ENCODE measurements around the gene DIS3L2.
"Not testable (repeated sequence)": the region's sequence is repeated elsewhere in the genome, so short reads cannot be mapped to it uniquely, and the experiment has no call there.

The DIS3L2 gene

DNA sequence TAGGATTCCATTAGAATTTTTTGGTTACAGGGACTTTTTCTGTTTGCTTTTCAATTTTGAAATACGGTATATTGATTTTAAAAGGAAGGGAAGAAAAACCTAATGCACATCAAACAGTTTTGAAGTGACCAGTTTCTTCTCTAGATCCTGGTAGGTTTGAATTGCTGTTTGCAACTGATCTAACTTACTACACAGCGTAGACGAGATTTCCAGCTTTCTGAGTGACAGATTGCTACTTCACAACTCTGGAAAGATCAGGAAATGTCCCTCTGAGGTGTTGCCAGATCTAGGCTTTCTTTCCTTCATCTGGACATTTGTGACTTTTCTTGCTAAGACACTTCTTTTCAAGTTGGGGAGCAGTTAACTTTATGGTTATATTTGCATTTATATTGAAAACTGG, 112.2 kb downstream of the DIS3L2 start:
- no peak for DNase-seq

- DNase-seq, result no peak
Measured at GRCh38 chr2:232075080-232075479, 113.6 kb downstream of the DIS3L2 start.

DNA sequence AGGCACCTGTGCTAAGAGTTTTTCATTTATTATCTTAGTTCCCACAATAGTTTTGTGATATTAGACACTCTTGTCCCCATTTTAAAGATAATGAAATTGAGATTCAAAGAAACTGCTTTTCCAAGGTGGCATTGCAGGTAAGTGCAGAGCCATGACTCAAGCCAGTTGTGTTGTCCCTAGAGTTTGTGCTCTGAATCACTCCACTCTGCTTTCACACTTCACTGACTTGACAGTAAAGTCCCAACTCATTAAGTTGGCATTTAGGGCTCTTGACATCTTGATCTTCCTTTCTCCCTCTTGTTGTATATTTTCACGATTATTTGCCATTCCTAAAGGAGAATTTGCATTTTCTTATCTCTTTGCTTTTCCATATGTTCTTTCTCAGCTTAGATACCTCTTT, 114.3 kb downstream of the DIS3L2 start:
- DNase-seq, result no peak

DNA sequence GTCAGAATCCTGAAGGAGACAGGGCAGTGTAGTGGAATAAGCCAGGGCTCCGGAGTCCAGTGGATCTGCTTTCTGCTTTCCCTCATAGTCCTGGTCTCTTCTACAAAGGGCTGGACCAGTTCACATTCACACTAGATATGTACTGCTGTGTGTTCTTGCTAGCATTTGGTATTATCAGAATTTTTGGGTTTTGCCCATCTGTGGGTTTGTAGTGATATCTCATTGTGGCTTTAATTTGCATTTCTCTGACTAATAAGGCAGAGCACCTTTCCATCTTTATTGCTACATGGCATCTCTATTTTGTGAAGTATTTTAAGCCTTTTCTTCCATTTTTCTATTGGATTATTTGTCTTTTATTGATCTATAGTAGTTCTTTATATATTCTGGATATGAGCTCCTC, 114.8 kb downstream of the DIS3L2 start:
- no peak for DNase-seq

- no peak for DNase-seq
Measured at GRCh38 chr2:232076736-232077135, 115.2 kb downstream of the DIS3L2 start.

DNA sequence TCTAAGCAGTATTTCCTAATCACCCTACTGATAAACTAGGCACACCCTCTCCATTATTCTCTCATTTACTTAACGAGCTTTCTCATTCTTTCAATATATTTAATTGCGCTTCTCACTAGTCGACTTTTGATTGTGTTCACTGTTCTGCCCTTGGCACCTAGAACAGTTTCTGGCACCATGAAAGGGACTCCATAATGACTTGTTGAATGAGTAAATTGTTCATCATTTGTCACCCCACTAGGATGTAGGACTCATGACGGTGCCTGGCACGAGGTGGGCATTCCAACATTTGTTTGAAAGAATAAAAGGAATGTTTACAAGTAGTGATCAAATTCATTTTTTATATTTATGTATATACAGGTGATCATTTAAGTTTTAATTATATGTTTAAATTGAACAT, 123.7 kb downstream of the DIS3L2 start:
- DNase-seq, result no peak

- no peak for DNase-seq
Measured at GRCh38 chr2:232085826-232086425, 124.4 kb downstream of the DIS3L2 start.

- no peak for DNase-seq
Measured at GRCh38 chr2:232088771-232089170, 127.3 kb downstream of the DIS3L2 start.

DNA sequence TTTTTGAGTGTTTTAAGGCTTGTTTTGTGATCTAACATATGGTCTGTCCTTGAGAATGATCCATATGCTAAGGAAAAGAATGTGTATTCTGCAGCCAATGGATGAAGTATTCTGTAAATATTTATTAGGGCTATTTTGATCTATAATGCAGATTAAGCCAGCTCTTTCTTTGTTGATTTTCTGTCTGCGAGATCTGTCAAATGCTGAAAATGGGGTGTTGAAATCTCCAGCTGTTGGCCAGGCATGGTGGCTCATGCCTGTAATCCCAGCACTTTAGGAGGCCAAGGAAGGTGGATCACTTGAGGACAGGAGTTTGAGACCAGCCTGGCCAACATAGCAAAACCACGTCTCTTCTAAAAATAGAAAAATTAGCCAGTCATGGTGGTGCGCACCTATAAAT, 132.7 kb downstream of the DIS3L2 start:
- DNase-seq, result no peak

DNA sequence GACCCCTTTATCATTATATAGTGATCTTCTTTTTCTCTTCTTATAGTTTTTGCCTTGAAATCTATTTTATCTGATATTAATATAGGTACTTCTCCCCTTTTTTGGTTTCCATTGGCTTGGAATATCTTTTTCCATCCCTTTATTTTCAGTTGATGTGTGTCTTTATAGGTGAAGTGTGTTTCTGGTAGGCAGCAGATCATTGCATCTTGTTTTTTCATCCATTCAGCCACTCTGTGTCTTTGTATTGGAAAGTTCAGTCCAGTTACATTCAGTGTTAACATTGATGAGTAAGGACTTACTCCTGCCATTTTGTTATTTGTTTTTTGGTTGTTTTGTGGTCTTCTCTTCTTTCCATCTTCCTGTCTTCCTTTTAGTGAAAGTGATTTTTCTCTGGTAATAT, 133.4 kb downstream of the DIS3L2 start:
- DNase-seq, result no peak

GRCh38 chr2:232097260-232097659, 135.7 kb downstream of the DIS3L2 start:
- no peak for DNase-seq

DNA sequence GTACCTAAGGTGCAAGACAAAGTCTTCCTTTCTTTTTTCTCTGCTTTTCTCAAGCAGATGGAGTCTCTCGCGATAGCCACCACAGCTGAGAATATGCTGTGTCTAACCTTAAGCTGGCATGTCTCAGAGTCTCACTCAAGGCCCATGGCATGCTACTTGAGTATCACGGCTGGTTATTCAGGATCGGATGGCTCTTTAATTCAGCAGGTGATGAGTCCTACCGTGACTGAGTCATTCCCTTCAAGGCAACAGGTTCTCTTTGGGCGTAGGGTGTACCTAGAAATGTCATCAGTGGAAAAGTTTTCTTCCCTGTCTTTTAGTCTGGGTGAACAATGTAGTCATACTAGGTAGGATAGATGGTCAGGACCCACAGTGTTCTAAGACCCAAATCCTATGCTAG, 136.2 kb downstream of the DIS3L2 start:
- no peak for DNase-seq

DNA sequence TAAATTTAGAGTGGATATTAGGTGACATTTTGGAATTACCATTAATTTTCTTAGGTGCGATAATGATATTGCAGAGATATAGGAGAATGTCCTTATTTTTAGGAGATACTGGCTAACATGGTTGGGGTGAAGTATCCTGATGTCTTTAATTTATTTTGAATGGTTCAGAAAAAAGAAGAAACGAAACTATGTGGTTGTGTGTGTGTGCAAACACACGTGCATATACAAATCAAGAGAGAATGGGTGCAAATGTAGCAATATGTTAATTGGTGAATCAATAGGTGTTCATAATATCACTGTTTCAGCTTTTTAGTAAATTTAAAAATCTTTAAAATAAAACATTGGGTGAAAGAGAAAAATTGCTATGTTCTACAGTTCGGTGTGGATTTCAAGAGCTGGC, 140.9 kb downstream of the DIS3L2 start:
- no peak for DNase-seq

- DNase-seq, result no peak
Measured at GRCh38 chr2:232103140-232103737, 141.7 kb downstream of the DIS3L2 start.

- DNase-seq, result no peak
Measured at GRCh38 chr2:232104076-232104646, 142.6 kb downstream of the DIS3L2 start.

- no peak for DNase-seq
Measured at GRCh38 chr2:232111551-232111950, 150.0 kb downstream of the DIS3L2 start.

DNA sequence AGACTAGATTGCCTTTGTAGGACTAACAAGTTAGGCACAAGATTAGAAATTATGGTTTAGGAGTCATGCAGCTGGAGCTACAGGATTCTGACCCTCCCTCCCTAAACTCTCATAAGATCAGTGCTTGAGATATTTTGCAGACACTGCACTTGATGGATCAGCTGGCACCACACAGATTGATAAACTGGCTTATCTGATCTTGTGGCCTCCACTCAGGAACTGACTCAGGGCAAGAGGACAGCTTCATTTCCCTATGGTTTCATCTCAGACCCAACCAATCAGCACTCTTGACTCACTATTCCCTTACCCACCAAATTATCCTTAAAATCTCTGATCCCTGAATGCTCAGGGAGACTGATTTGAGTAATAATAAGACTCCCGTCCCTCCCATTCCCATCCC, 152.3 kb downstream of the DIS3L2 start:
- no peak for DNase-seq

- DNase-seq, result not testable (repeated sequence)
Measured at GRCh38 chr2:232115728-232116361, 154.3 kb downstream of the DIS3L2 start.

- DNase-seq, result no peak
Measured at GRCh38 chr2:232116852-232117251, 155.3 kb downstream of the DIS3L2 start.

GRCh38 chr2:232117413-232117812, 155.9 kb downstream of the DIS3L2 start:
- DNase-seq, result no peak

DNA sequence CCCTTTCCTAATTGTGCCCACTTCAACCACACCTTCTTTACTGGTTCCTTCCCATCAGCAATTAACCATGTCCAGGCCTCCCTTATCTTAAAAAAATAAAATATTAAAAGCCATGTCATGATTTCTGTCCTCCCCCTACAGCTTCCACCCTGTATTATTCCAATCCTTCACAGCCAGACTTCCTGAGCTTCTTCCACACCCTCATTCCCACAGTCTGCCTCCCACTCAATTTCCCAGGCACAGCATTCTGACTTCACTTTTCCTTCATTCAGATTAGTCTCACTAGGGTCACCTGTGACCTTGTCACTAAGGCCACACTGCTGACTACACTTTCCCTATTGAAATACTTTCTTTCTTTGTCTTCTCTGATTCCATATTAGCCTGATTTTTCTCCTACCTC, 159.4 kb downstream of the DIS3L2 start:
- no peak for DNase-seq

- DNase-seq, result no peak
Measured at GRCh38 chr2:232124309-232124708, 162.8 kb downstream of the DIS3L2 start.

DNA sequence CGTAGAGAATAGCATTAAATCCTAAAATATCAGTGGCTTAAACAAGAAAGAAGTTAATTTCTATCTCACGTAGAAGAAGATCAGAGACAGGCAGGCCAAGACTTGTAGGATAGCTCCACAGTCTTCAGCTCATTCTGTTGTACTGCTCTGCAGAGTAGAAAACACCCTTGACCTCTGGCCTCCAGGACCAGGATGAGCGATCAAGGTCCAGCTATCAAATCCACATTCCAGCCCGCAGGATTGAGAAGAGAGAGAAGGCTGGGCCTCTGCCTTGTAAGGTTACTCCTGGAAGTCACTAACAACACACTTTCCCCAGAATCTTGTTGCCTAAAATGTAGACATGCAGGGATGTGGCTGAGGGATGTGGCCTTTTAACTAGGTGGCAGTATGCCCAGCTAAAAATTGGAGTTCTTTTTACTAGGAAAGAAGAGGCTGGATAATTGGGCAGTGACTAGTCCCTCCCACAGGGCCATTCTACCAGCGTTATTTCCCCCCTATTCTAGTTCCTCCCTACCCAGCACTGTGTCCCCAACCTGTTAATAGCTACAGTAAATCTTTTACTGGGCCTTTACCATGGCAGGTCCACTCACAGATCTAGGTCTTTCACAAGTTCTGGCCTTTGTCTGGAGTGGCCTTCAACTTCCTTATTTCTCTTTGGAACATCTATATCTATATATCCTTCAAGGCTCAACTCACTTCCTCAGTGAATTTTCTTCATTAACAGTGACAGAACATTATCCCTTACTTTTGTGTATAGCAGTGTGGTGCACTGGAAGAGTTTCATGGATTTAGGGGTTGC, 165.0 kb downstream of the DIS3L2 start:
- no peak for DNase-seq
